BLaER1 (cell line): ENCODE results near the gene STON2.

ENCODE experiments used
- H3K27ac ChIP-seq: shearing (Covaris generic); formaldehyde crosslinking; 2 replicates; pipeline ENCODE4 v1.8.1; 2022
- H3K27me3 ChIP-seq: shearing (Covaris generic); formaldehyde crosslinking; 2 replicates; pipeline ENCODE4 v1.8.1; 2022
- H3K36me3 ChIP-seq: shearing (Covaris generic); formaldehyde crosslinking; 2 replicates; pipeline ENCODE4 v1.8.1; 2022
- H3K4me1 ChIP-seq: shearing (Covaris generic); formaldehyde crosslinking; 2 replicates; pipeline ENCODE4 v1.8.1; 2022
- H3K4me2 ChIP-seq: shearing (Covaris generic); formaldehyde crosslinking; 2 replicates; pipeline ENCODE4 v1.8.1; 2022
- H3K4me3 ChIP-seq: shearing (Covaris generic); formaldehyde crosslinking; 2 replicates; pipeline ENCODE4 v1.8.1; 2022
- H3K9ac ChIP-seq: shearing (Covaris generic); formaldehyde crosslinking; 2 replicates; pipeline ENCODE4 v1.8.1; 2022
- H3K9me3 ChIP-seq: shearing (Covaris generic); formaldehyde crosslinking; 2 replicates; pipeline ENCODE4 v1.8.1; 2022
- H4K20me1 ChIP-seq: shearing (Covaris generic); formaldehyde crosslinking; 2 replicates; pipeline ENCODE4 v1.8.1; 2022
- Cebpa-rat ChIP-seq: shearing (Covaris generic); IDR thresholded peaks from 2 replicates; pipeline ENCODE4 v1.8.1; 2022

STON2 gene

GRCh38 chr14:81301371-81301770 lies 98.8 kb downstream of the STON2 start:
- H3K27ac ChIP-seq: no peak overlapping the region
- no peaks in the 10 kb centered on the region for H3K9me3 ChIP-seq
- TF ChIP-seq Cebpa-rat: no peak
- H4K20me1 ChIP-seq: no peaks in the 10 kb centered on the region
- no peaks in the 10 kb centered on the region for H3K27me3 ChIP-seq
- H3K4me3 ChIP-seq: no peak overlapping the region
- H3K4me2 ChIP-seq: no peak overlapping the region
- no peak overlapping the region for H3K9ac ChIP-seq
- H3K36me3 ChIP-seq: no peaks in the 10 kb centered on the region
- peaks cover under 1% of the 10 kb centered on the region; the same call in 1 of the 2 replicates for H3K4me1 ChIP-seq

GRCh38 chr14:81298911-81299310 lies 101.2 kb downstream of the STON2 start:
- H3K4me3 ChIP-seq: no peak overlapping the region
- H3K4me2 ChIP-seq: no peak overlapping the region
- no peak overlapping the region for H3K9ac ChIP-seq
- no peaks in the 10 kb centered on the region for H4K20me1 ChIP-seq
- H3K4me1 ChIP-seq: peaks cover 5% of the 10 kb centered on the region; the same call in 1 of the 2 replicates
- no peaks in the 10 kb centered on the region for H3K36me3 ChIP-seq
- H3K27me3 ChIP-seq: no peaks in the 10 kb centered on the region
- no peak for TF ChIP-seq Cebpa-rat
- no peak overlapping the region for H3K27ac ChIP-seq
- H3K9me3 ChIP-seq: no peaks in the 10 kb centered on the region

- no peak for TF ChIP-seq Cebpa-rat
- H3K36me3 ChIP-seq: no peaks in the 10 kb centered on the region
- no peaks in the 10 kb centered on the region for H3K27me3 ChIP-seq
- H3K9me3 ChIP-seq: no peaks in the 10 kb centered on the region
- no peak overlapping the region for H3K27ac ChIP-seq
- H4K20me1 ChIP-seq: no peaks in the 10 kb centered on the region
- peaks cover 5% of the 10 kb centered on the region; the same call in 1 of the 2 replicates for H3K4me1 ChIP-seq
- no peak overlapping the region for H3K4me2 ChIP-seq
- H3K4me3 ChIP-seq: no peak overlapping the region
- H3K9ac ChIP-seq: no peak overlapping the region
Observed at GRCh38 chr14:81298122-81298521, 102.0 kb downstream of the STON2 start.

GRCh38 chr14:81295958-81296923 lies 103.9 kb downstream of the STON2 start:
- no peak for TF ChIP-seq Cebpa-rat
- Histone ChIP-seq H3K4me1 (peaks cover 5% of the 10 kb centered on the region; the same call in 1 of the 2 replicates), H3K9me3 (peaks cover 6% of the 10 kb centered on the region; the same call in 1 of the 2 replicates), H3K27ac (no peak overlapping the region), H4K20me1 (no peaks in the 10 kb centered on the region), H3K9ac (no peak overlapping the region), H3K36me3 (no peaks in the 10 kb centered on the region), H3K4me2 (no peak overlapping the region), H3K4me3 (no peak overlapping the region), H3K27me3 (no peaks in the 10 kb centered on the region)

- H3K4me1 ChIP-seq: no peaks in the 10 kb centered on the region
- no peaks in the 10 kb centered on the region for H3K36me3 ChIP-seq
Observed at GRCh38 chr14:81289516-81289915, 110.6 kb downstream of the STON2 start.

GRCh38 chr14:81286574-81287370 lies 113.4 kb downstream of the STON2 start:
- no peak for TF ChIP-seq Cebpa-rat
- no peak overlapping the region for H3K4me2 ChIP-seq
- no peaks in the 10 kb centered on the region for H3K27me3 ChIP-seq
- H3K4me1 ChIP-seq: no peaks in the 10 kb centered on the region
- H3K4me3 ChIP-seq: no peak overlapping the region
- H3K36me3 ChIP-seq: no peaks in the 10 kb centered on the region
- no peaks in the 10 kb centered on the region for H3K9me3 ChIP-seq
- no peak overlapping the region for H3K27ac ChIP-seq
- no peak overlapping the region for H3K9ac ChIP-seq
- no peaks in the 10 kb centered on the region for H4K20me1 ChIP-seq

More at GRCh38 chr14:81289516-81289915, 110.6 kb downstream of the STON2 start:
- Histone ChIP-seq H3K27ac (no peak overlapping the region), H3K27me3 (no peaks in the 10 kb centered on the region), H3K4me2 (no peak overlapping the region), H3K9me3 (peaks cover 6% of the 10 kb centered on the region; the same call in 1 of the 2 replicates), H4K20me1 (no peaks in the 10 kb centered on the region), H3K4me3 (no peak overlapping the region), H3K9ac (no peak overlapping the region)
- no peak for TF ChIP-seq Cebpa-rat

GRCh38 chr14:81285245-81285644 lies 114.9 kb downstream of the STON2 start:
- Histone ChIP-seq H3K9ac (no peak overlapping the region), H3K4me1 (no peaks in the 10 kb centered on the region), H3K4me2 (no peak overlapping the region), H3K36me3 (no peaks in the 10 kb centered on the region), H4K20me1 (no peaks in the 10 kb centered on the region), H3K27ac (no peak overlapping the region), H3K4me3 (no peak overlapping the region), H3K9me3 (no peaks in the 10 kb centered on the region), H3K27me3 (no peaks in the 10 kb centered on the region)
- TF ChIP-seq Cebpa-rat: no peak

- H3K4me3 ChIP-seq: no peak overlapping the region
- H3K36me3 ChIP-seq: no peaks in the 10 kb centered on the region
- no peak overlapping the region for H3K4me2 ChIP-seq
- no peaks in the 10 kb centered on the region for H4K20me1 ChIP-seq
- H3K27ac ChIP-seq: no peak overlapping the region
- H3K9ac ChIP-seq: no peak overlapping the region
- no peak for TF ChIP-seq Cebpa-rat
- H3K9me3 ChIP-seq: no peaks in the 10 kb centered on the region
- H3K4me1 ChIP-seq: peaks cover 23% of the 10 kb centered on the region
- no peaks in the 10 kb centered on the region for H3K27me3 ChIP-seq
Observed at GRCh38 chr14:81281332-81281731, 118.8 kb downstream of the STON2 start.

GRCh38 chr14:81280136-81280791 lies 119.9 kb downstream of the STON2 start:
- no peak overlapping the region for H3K4me2 ChIP-seq
- no peaks in the 10 kb centered on the region for H4K20me1 ChIP-seq
- H3K4me3 ChIP-seq: no peak overlapping the region
- no peak for TF ChIP-seq Cebpa-rat
- no peak overlapping the region for H3K9ac ChIP-seq
- no peak overlapping the region for H3K27ac ChIP-seq
- no peaks in the 10 kb centered on the region for H3K36me3 ChIP-seq
- H3K4me1 ChIP-seq: peaks cover 33% of the 10 kb centered on the region
- no peaks in the 10 kb centered on the region for H3K27me3 ChIP-seq
- no peaks in the 10 kb centered on the region for H3K9me3 ChIP-seq
